Esophagus muscularis mucosa (tissue), 3 donors: ENCODE measurements around the gene BCAR1.

Experiments used
- POLR2A ChIP-seq: fragments of 450-650 bp; IDR thresholded peaks from one replicate; pipeline ENCODE4 v1.6.1; 2017; ENCODE audit warnings: antibody characterized with exemption, moderate library complexity, mild to moderate bottlenecking, low read depth
- TF ChIP-seq, protein P1 (sequence below), 3 experiments: fragments of 200-600 bp in 2 of 3; fragments of 450-650 bp in 1 of 3; sonication (generic) in 2 of 3; IDR thresholded peaks; one replicate each; pipeline ENCODE4 v1.5.1; 2017 to 2019; ENCODE audit warnings: antibody characterized with exemption in 3 of 3, mild to moderate bottlenecking in 2 of 3, moderate library complexity in 1 of 3

DNA sequence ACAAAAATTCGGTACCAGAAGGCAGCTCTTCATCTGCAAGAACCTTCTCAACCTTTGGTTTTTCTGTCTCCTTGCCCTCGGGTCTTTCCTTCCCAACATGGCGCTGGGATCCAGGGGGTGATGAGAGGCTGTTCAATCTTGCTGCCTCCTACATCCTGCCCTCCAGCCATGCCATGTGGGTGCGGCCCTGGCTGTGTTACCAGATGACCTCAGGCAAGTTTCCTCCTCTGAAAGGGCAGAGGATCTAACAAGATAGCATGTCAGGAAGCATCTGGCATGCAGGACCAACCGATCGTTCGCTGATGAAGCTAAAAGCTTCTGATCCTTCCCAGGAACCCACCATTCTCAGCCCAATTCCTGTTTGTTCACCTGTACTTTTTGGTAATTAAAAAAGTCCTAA lies 36.8 kb upstream of the BCAR1 start:
- TF ChIP-seq, protein P1, sequence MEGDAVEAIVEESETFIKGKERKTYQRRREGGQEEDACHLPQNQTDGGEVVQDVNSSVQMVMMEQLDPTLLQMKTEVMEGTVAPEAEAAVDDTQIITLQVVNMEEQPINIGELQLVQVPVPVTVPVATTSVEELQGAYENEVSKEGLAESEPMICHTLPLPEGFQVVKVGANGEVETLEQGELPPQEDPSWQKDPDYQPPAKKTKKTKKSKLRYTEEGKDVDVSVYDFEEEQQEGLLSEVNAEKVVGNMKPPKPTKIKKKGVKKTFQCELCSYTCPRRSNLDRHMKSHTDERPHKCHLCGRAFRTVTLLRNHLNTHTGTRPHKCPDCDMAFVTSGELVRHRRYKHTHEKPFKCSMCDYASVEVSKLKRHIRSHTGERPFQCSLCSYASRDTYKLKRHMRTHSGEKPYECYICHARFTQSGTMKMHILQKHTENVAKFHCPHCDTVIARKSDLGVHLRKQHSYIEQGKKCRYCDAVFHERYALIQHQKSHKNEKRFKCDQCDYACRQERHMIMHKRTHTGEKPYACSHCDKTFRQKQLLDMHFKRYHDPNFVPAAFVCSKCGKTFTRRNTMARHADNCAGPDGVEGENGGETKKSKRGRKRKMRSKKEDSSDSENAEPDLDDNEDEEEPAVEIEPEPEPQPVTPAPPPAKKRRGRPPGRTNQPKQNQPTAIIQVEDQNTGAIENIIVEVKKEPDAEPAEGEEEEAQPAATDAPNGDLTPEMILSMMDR (IDR thresholded peaks at IDR 0.05) = no peak
- TF ChIP-seq POLR2A = no peak
